ENCODE measurements around the gene KIF3A. TPM values are rescaled to one million over a fixed set of nuclear protein-coding genes. Genes with fewer than 3 reads are reported as not detected.
A peak's percentile ranks its signal among the peaks of the same experiment; 100 is the strongest.

Gene KIF3A
- total RNA-seq, 2 donors from 2014 or later = 3.9 to 6.1 TPM

DNA sequence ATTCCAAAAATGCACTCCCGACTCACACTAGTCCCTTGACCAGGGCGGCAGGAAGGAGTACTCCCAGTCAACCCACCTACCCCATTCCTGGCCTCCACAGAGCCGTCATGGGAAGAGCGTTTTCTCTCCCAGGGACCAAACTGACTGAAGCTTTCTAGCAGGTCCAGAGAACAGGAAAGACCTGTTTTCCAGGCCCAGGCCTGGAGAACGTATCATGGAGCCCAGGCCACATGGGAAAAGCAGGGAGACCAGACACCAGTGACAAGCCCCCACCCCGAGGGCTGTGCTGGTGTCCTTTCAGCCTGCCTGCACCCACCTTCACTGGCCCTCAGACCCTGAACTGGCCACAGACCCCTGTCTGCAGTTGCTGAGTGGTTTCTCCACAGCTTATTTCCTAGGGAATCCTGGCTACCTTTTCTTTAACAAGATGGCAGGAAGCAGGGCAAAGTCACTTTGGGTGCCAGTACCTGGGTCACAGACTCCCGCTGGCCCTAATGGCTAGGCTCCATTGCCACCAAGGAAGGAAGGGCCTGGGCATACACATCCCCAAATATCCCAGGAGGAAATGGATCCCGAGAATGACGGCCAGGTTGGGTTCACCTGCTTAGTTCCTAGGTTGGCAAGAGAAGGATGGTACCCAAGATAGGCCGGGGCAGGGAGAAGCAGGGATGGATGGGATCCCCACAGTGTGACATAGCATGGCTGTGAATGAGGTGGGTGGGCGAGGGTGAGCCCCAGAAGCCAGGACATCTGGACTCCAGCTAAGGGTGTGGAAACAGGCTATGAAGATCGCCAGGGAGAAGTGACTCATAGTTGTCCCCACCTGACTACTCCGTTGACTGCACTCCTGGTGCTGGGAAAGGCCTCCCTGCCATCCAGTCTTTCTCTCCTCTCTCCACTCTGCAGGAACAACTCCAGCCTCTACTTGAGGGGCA is 22.0 kb upstream of the KIF3A start:
- peak; percentile 20 for ATAC-seq
- DNase-seq = no peak
- intact Hi-C loops (cut with DNase I, micrococcal nuclease) = no loop called here

DNA sequence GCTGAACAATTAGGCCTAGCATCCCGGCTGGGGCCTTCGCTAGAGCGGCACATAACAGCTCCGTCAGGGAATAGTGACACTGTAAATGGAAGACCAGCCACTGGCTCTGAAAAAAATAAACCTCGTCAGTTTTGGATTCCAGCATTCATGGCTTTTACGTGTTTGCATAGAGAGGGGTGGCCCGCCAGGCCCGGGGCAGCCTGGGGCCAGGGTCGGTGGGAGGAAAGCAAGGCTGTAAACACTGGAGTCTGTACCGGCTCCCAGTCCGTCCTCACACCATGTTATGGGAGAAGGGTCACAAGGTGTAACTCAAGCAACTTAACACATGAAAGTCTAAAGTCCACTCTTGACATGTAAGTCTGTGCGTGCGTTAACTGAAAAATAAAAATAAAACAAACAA is 21.1 kb upstream of the KIF3A start:
- no peak for DNase-seq

DNA sequence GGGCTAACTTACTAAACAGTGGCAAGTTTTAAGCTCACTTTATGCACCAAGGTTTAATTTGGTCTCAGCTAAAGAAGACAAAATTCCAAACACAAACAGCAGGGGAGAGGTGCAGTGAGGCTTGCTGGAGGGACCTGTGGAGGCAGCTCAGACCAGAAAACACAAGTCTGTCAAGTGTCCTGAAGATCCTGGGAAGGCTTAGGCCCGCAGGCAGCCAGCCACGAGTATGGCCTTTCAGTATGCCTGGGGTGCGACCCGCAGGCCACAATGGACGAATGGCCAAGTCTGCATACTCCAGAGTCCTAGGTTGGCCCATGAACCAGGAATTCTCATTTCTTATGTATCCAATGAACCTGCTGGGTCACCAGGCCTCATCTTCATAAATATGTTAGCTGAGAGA is 19.2 kb upstream of the KIF3A start:
- DNase-seq (no peak), ATAC-seq (no peak)
- intact Hi-C loops (cut with DNase I, micrococcal nuclease) = no loop called here

More for the DNA sequence above, 21.1 kb upstream of the KIF3A start:
- peak; percentile 74 for ATAC-seq
- intact Hi-C loops (cut with DNase I, micrococcal nuclease) = no loop called here

DNA sequence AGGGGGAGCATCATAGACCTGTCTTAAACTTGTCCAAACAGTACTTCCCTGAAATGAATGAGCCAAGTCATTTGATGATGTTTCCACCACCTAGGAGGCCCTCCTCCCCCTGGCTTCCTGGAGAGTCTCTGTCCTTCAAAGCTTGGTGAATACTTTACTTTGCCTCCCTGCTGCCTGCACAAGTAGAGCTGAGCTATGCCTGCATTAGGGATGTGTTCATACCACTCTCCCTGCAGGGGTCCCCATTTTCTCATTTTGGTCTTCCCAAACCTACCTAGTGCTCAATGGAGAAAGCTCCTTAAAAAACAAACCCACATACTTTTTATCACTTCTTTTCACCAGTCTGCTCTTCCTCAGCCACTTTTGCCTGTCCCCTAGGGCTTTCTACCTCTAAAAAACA is 17.6 kb upstream of the KIF3A start:
- DNase-seq (no peak), ATAC-seq (no peak)
- intact Hi-C loops (cut with DNase I, micrococcal nuclease) = no loop called here

- DNase-seq = no peak
- ATAC-seq = no peak
- intact Hi-C loops (cut with DNase I, micrococcal nuclease) = no loop called here
Measured at GRCh38 chr5:132754111-132754510, 16.8 kb upstream of the KIF3A start.

DNA sequence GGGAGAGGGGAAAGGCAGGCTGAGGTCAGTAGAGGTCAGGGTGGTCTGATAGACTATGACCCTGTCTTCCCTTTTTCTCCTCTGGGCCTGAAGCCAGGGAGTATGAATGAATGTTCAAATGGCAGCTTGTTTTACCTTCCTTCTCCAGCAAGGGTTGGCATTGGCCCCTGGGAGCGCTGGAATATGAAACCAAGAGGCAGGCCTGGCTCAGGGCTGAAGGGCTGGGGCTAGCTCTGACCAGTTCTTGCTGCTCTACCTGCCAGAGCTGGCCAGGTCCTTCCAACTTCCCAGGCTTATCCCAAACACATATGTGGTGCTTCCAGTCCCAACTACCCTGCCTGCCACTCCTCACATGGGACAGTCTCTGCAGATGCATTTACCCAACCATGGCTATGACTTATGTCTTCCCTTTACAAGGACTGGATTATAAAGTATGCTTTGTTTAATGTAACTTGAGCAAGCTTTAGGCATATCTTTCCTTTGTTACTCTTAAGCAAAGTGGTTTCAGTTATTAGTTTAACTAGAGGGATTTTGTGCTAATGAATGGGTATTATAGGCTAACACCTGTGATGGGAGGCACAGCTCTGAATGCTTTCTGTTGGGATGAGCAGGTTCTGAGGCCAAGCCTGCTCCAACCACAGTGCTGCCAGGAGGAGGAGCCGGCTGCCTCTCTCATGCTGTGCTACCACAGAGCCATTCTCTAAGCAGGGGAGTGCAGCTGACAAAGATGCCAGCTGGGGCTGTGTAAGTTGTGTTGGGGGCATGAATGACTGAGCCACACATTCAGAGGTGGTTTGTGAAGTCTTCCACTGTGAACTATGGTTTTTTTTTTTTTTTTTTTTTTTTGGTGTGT is 16.0 kb upstream of the KIF3A start:
- DNase-seq = no peak
- intact Hi-C loops (cut with DNase I, micrococcal nuclease) = no loop called here

DNA sequence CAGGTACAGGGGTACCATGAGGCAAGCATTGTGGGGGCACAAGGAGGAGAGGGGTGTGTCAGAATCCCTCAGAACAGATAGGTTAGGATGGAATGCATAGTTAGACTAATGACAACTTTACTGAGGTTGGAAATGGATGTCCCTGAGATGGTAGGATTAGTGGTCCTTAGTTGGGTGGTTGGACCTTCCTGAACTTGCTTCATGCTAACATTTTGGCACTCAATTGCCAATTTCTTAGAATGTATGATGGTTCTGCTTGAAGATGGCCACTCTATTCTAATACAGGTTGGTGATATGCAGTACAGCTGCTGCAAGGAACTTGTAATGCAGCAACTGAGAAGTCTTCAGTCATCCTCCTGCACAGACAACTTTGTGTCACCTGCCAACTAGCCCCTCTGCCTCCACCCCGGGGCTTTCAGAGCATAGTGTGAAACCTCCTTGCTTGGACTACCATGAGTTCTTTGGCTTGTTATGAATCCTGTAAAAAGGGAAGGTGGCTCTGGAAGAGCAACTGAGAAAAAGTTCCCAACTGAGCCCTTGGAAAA is 15.3 kb upstream of the KIF3A start:
- DNase-seq = no peak
- ATAC-seq = no peak
- intact Hi-C loops (cut with DNase I, micrococcal nuclease) = no loop called here

More for the DNA sequence above, 16.0 kb upstream of the KIF3A start:
- peak; percentile 55 for ATAC-seq

GRCh38 chr5:132751971-132752580 is 14.7 kb upstream of the KIF3A start:
- intact Hi-C loops (cut with DNase I, micrococcal nuclease) = no loop called here
- no peak for DNase-seq
- ATAC-seq = no peak

DNA sequence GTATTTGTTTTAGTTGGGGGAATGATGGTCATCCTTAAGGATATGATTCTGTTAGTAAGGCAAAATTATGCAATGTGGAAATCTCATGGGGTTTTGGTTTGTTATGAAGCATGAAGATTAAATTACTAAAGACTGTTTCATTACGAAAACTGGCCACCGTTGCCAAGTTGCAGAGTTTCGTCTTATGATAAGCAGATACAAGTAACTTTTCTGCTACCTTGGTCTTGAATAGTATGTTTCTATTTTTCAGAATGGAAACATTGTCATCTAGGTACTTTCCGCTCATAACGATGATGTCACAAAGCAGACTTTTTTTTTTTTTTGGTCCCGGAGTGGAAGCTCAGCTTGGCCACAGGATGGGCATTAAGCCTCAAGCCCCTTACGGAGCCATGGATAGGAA is 14.1 kb upstream of the KIF3A start:
- DNase-seq = no peak
- ATAC-seq = no peak
- intact Hi-C loops (cut with DNase I, micrococcal nuclease) = no loop called here

GRCh38 chr5:132750471-132751230 is 13.3 kb upstream of the KIF3A start:
- DNase-seq = no peak
- no peak for ATAC-seq
- intact Hi-C loops (cut with DNase I, micrococcal nuclease) = no loop called here

DNA sequence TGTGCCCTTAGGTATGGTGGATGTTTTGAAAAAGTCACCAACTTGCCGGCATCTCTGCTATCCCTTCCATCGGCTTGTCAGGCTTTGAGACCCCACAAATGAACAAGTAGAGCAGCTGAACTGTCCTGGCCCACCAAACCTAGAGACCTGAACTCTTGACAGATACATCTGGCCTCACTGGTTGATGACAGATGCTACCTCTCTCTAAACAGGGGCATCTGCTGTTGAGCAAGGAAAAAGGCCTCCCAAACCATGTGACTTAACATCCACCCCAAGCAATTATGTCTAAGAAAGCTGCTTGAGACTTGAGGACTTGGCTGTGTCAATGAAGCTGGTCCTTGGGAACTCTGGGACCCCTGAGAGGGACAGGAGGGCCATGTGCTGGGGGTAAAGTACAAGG is 12.2 kb upstream of the KIF3A start:
- ATAC-seq (no peak), DNase-seq (no peak)
- intact Hi-C loops (cut with DNase I, micrococcal nuclease) = no loop called here

- no peak for ATAC-seq
- DNase-seq = no peak
- intact Hi-C loops (cut with DNase I, micrococcal nuclease) = no loop called here
Measured at GRCh38 chr5:132748522-132749000, 11.2 kb upstream of the KIF3A start.

DNA sequence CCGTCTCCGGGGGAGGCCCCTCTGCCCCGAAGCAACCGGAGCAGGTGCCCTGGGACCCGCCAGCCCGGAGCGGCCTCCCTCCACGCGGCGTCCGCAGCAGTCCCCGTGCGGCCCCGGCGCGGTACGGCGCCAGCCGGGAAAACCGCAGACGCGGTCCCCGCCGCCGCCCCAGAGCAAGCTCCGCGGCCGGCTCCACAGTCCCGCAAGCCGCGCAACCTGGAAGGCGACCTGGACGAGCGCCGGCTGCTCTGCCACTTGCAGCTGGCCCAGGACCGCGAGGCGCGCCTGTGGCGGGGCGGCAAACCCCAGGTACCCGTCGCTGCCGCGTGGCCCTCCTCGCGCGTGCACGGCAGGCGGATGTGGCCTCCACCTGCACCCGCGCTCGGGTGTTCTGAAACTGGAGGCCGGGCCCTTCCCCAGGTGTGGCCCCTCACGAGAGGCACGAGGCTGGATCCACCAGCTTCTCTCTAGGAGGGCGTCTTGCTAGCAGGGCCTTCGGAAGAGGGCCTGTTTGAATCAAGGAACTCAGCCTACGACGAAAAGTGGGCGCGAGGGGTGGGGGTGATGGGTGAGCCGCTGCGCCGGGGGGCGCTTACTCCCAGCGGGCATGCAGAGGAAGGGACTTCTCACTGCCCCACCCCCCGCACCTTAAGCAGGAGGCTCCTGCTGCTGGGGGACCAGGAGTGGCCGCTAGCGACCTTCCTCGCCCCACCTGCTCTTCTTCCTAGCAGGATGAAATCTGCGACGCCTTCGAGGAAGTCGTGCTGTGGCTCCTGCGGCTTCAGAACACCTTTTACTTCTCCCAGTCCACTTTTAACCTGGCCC is 10.5 kb upstream of the KIF3A start:
- DNase-seq = peak in 1 of 2 donors; percentile 59
- peak; percentile 67 for ATAC-seq
- intact Hi-C loops (cut with DNase I, micrococcal nuclease) = no loop called here

DNA sequence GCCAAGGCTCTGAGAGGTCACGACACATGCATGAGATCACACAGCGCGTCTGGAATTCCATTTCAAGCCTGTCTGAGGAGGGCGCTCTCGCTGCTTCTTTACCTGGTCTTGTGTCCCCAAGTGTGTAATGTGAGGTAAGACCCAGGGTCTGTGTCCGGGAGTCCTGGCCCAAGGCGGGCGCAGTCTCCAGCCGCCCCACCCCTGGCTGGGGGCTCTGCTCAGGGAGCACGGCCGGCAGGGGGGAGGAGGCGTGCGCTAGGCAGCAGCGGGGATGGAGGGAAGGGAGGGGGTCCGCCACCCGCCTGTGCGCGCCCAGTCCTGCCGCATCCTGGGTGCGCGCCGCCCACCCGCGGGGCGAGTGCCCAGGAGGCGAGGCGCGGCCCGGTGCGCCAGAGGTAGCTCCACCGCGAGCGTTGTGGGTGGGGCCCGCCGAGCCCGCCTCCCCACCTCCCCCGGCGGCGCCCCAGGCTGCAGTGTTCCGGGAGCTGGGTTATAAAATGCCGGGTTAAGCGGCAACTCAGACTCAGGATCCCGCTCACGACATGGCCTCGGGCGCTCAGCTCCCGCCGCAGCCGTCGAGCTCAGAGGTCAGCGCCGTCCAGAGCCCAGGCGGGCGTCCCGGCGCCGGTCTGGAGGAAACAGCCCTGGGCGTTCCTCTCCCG is 9.7 kb upstream of the KIF3A start, which contains the start of gene CCNI2:
Gene CCNI2, plus strand, starts transcription at position 473 of the 662 bp plus-strand sequence. Its CDS starts 70 bp downstream, at position 543.
- intact Hi-C loops (cut with DNase I, micrococcal nuclease) = no loop called here
- ATAC-seq (peak; percentile 95), DNase-seq (peak; percentile 68 to 81)

GRCh38 chr5:132746592-132746953 is 9.2 kb upstream of the KIF3A start:
- DNase-seq (no peak), ATAC-seq (no peak)
- intact Hi-C loops (cut with DNase I, micrococcal nuclease) = no loop called here

DNA sequence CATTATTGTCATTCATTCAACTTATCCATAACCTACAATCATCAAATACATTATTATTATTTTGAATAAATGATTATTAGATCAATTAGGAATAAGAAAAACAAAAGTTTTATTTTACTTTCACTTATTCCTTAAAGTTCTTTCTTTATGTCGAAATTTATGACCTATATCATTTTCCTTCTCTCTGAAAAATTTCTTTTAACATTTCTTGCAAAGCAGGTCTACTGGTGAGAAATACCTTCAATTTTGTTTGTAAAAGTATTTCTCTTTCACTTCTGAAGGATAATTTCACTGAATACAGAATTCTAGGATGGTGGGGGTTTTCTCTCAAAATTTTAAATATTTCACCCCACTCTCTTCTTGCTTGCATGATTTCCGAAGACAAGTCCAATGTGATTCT is 7.3 kb upstream of the KIF3A start:
- intact Hi-C loops (cut with DNase I, micrococcal nuclease) = no loop called here
- DNase-seq (no peak), ATAC-seq (no peak)

DNA sequence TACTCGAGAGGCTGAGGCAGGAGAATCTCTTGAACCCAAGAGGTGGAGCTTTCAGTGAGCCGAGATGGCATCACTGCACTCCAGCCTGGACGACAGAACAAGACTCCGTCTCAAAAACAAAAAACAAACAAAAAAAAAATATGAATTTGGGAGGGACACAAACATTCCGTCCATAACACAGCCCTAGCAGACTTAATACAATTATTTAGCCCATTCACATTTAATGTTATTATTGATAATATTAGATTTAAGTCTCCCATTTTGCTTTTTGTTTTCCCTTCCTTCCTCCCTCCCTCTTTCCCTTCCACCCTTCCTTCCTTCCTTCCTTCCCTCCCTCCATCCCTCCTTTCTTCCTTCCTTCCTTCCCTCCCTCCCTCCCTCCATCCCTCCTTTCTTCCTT is 5.3 kb upstream of the KIF3A start:
- intact Hi-C loops (cut with DNase I, micrococcal nuclease) = no loop called here
- ATAC-seq = no peak
- DNase-seq = no peak

Measured in left colon (tissue), 2 donors.